Tibial nerve (tissue), 4 donors: ENCODE measurements around the gene LTF.

Experiments
- EP300 ChIP-seq, 2 donors: sonication (generic); formaldehyde crosslinking; IDR thresholded peaks; one replicate each; pipeline ENCODE4 v1.6.1; 2017; ENCODE audit warnings: antibody characterized with exemption in 2 of 2, mild to moderate bottlenecking in 1 of 2
- POLR2A ChIP-seq, 2 donors: fragments of 450-650 bp; IDR thresholded peaks; one replicate each; pipeline ENCODE4 v1.6.1; 2017; ENCODE audit warnings: antibody characterized with exemption in 2 of 2, mild to moderate bottlenecking in 2 of 2, moderate library complexity in 2 of 2
- TF ChIP-seq, protein P1 (sequence below), 5 experiments: fragments of 200-600 bp in 3 of 5; fragments of 450-650 bp in 2 of 5; sonication (generic) in 3 of 5; IDR thresholded peaks; one replicate each; pipeline ENCODE4 v1.5.1; 2016 to 2019; ENCODE audit warnings: antibody characterized with exemption in 5 of 5, mild to moderate bottlenecking in 3 of 5, moderate library complexity in 2 of 5

DNA sequence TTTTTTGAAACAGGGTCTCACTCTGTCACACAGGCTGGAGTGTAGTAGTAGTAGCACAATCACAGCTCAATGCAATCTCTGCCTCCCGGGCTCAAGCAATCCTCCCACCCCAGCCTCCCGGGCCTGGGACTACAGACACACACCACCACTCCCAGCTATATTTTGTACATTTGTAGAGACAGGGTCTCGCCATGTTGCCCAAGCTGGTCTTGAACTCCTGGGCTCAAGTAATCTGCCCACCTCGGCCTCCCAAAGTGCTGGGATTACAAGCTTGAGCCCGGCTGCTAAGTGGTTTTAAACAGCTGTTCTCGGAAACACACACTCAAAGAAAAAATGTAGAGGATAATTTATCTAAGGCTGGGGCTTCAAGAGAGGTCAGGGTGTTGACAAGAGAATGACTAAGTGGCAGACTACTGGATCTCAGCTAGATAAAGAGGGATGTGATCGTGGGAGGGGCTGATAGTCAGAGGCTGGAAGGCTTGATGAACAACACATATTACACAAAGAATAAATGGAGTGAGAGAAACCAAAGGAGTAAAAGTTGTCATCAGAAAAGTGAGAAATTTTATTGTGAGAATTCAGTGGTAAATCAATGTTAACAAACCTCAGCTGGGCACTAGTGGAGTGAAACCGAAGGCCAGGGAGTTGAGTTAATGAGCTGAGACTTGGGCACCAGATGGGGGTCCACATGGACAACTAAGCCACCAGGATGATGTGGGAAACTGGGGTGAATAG, 64.5 kb downstream of the LTF start:
- TF ChIP-seq, protein P1, sequence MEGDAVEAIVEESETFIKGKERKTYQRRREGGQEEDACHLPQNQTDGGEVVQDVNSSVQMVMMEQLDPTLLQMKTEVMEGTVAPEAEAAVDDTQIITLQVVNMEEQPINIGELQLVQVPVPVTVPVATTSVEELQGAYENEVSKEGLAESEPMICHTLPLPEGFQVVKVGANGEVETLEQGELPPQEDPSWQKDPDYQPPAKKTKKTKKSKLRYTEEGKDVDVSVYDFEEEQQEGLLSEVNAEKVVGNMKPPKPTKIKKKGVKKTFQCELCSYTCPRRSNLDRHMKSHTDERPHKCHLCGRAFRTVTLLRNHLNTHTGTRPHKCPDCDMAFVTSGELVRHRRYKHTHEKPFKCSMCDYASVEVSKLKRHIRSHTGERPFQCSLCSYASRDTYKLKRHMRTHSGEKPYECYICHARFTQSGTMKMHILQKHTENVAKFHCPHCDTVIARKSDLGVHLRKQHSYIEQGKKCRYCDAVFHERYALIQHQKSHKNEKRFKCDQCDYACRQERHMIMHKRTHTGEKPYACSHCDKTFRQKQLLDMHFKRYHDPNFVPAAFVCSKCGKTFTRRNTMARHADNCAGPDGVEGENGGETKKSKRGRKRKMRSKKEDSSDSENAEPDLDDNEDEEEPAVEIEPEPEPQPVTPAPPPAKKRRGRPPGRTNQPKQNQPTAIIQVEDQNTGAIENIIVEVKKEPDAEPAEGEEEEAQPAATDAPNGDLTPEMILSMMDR (IDR thresholded peaks at IDR 0.05), result no peak
- TF ChIP-seq POLR2A (IDR thresholded peaks at IDR 0.05) (no peak), EP300 (IDR thresholded peaks at IDR 0.05) (no peak)
